Measurements from ENCODE around the gene THPO.

THPO gene

DNA sequence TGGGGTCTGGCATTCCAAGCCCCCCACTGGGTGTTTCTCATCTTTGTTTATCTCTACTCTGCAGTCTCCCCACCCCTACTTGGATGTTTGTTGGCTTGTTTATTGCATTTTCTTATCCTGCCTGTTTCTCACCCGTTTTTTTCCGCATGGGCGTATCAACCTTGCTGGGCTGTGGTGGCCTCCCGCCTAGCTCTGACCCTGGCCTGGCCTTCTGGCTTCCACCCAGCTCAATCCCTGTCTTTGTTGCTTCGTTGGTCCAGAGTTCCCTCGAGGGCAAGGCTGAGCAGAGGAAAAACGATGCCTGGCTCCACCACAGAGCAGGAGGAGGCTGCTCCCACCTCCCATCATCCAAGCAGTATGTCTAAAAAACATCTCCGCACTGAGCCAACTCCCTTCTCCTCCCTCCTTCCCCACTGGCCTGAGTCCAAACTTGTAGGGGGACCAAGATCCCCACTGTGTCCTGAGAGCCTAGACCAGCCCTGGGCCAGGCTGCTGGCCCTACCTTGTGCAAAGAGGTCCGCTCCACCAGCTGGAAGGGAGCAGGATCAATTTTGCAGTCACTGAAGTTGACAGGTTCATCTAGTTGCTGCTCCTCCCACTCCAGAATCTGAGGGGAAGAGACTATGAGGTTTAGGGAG lies 26.4 kb downstream of the THPO start:
- peaks cover 3 to 27% of the 10 kb centered on the region in 2 donors for H3K36me3 ChIP-seq (ENCODE audit: control insufficient read depth in 1 of 2, insufficient read depth in 2 of 2, low read length in 2 of 2)

DNA sequence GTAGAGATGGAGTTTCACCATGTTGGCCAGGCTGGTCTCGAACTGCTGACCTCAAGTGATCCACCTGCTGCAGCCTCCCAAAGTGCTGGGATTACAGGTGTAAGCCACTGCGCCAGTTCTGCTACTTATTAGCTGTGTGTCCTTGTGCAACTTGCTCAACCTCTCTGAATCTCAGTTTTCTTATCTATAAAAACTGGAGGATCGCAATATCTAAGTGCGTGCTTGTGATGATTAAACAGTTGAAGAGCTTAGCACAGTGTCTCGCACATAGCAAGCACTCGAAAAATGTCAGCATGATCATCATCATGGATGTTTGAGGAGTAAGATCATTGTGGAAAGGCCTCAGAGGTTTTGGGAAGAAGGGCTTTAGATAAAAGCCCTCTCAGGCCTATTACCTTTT lies 27.4 kb downstream of the THPO start:
- H3K9me3 ChIP-seq (ENCODE audit: control insufficient read depth in 1 of 2, low read length in 2 of 2), result no peaks in the 10 kb centered on the region
- no peak overlapping the region for H3K9ac ChIP-seq (ENCODE audit: low read depth in 1 of 2, low read length in 2 of 2)
- H3K36me3 ChIP-seq (ENCODE audit: control insufficient read depth in 1 of 2, insufficient read depth in 2 of 2, low read length in 2 of 2), result peaks cover 3 to 20% of the 10 kb centered on the region in 2 donors
- no peak overlapping the region for H3K4me3 ChIP-seq (ENCODE audit: low read depth in 1 of 2, low read length in 2 of 2)
- H3K27me3 ChIP-seq (ENCODE audit: control insufficient read depth in 1 of 2, insufficient read depth in 2 of 2, low read length in 2 of 2), result no peaks in the 10 kb centered on the region
- H3K27ac ChIP-seq (ENCODE audit: low read depth, low read length), result no peak overlapping the region
- peaks cover 24 to 28% of the 10 kb centered on the region in 2 donors for H3K4me1 ChIP-seq (ENCODE audit: control insufficient read depth in 1 of 2, insufficient read depth in 2 of 2, low read length in 2 of 2)

More for the DNA sequence above, 26.4 kb downstream of the THPO start:
- Histone ChIP-seq H3K27ac (ENCODE audit: low read depth, low read length) (peak overlapping the region; percentile 64), H3K4me1 (ENCODE audit: control insufficient read depth in 1 of 2, insufficient read depth in 2 of 2, low read length in 2 of 2) (peaks cover 20 to 24% of the 10 kb centered on the region in 2 donors), H3K9ac (ENCODE audit: low read depth in 1 of 2, low read length in 2 of 2) (peak overlapping the region; percentile 8 to 66), H3K9me3 (ENCODE audit: control insufficient read depth in 1 of 2, low read length in 2 of 2) (no peaks in the 10 kb centered on the region), H3K4me3 (ENCODE audit: low read depth in 1 of 2, low read length in 2 of 2) (peak overlapping the region in 1 of 2 donors; percentile 0), H3K27me3 (ENCODE audit: control insufficient read depth in 1 of 2, insufficient read depth in 2 of 2, low read length in 2 of 2) (no peaks in the 10 kb centered on the region)

DNA sequence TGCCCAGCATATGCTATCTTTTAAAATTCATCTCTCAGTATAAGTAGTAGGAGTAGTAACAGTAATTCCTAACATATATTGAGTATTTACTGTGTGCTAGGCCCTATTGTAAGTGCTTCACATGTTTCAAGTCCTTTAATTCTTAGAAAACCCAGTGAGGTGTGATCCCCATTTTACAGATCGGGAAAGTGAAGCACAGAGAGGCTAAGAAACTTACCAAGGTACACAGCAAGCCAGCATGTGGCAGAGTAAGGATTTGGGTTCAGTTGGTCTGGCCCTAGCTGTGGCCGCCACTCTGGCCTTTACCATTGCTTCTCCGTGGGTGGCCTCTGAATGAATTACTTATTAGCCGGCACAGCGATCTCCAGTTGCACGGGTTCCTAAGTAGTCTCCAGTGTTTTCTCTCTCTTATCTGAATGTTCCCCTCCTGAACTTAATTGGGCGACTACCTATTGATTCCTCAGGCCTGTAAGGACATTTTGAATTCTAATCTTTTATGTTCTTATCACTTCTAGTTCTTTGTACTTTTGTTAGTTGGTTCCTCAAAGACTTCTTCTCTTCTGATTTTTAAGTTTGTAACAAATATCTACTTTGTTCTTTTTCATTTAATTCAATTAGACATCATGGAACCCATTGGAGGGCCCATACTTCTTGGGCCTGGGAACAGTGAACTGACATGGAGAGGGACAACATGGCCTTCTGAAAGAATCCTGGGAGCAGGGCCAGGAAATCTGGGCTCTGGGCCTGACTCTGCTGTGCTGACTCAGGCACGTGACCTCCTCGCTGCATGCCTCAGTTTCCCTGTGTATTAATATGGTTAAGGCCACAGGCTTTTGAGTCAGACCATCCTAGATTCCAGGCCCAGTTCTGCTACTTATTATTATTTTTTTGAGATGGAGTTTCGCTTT lies 28.2 kb downstream of the THPO start:
- H3K9ac ChIP-seq (ENCODE audit: low read depth in 1 of 2, low read length in 2 of 2), result no peak overlapping the region
- peaks cover 29 to 32% of the 10 kb centered on the region in 2 donors for H3K4me1 ChIP-seq (ENCODE audit: control insufficient read depth in 1 of 2, insufficient read depth in 2 of 2, low read length in 2 of 2)

GRCh38 chr3:184348057-184348382 lies 30.0 kb downstream of the THPO start:
- H3K9ac ChIP-seq (ENCODE audit: low read depth in 1 of 2, low read length in 2 of 2), result no peak overlapping the region

More for the DNA sequence above, 28.2 kb downstream of the THPO start:
- Histone ChIP-seq H3K27ac (ENCODE audit: low read depth, low read length) (no peak overlapping the region), H3K9me3 (ENCODE audit: control insufficient read depth in 1 of 2, low read length in 2 of 2) (no peaks in the 10 kb centered on the region), H3K4me3 (ENCODE audit: low read depth in 1 of 2, low read length in 2 of 2) (no peak overlapping the region), H3K27me3 (ENCODE audit: control insufficient read depth in 1 of 2, insufficient read depth in 2 of 2, low read length in 2 of 2) (no peaks in the 10 kb centered on the region), H3K36me3 (ENCODE audit: control insufficient read depth in 1 of 2, insufficient read depth in 2 of 2, low read length in 2 of 2) (peaks cover 0 to 15% of the 10 kb centered on the region in 2 donors)

DNA sequence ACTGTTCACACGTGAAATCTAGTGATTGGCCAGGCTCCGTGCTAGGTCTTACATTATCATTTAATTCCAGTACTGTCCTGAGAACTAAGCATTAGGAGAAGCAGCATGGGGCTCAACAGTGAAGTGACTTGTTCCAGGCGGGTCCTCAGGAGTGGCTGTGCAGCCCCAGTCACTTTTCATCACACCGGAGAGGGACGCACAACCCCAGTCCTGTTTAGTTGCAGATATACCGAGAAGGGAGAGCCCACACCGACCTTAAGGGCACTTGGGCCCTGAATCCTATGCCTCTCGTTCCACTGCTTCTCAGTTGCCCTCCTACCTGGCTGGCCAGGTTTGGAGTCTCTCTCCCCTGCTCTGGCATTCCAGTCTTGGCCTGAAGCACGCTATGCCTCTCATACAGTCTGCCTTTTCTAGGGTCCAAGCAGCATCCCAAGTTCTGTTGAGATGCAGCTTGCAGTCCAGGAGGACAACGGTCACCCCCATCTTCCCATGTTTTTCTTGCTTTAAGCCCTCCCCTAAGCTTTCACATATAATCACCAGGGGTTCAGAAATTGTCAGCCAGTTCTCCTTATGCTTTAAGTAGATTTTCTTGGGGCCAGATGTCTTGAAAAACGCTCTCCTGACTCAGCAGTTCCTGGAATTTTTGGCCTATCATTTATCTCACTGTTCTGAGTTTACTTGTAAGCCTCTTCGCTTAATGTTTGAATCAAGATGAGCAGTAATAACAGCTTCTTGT lies 30.5 kb downstream of the THPO start:
- Histone ChIP-seq H3K27ac (ENCODE audit: low read depth, low read length) (no peak overlapping the region), H3K9ac (ENCODE audit: low read depth in 1 of 2, low read length in 2 of 2) (no peak overlapping the region), H3K4me1 (ENCODE audit: control insufficient read depth in 1 of 2, insufficient read depth in 2 of 2, low read length in 2 of 2) (peaks cover 21 to 23% of the 10 kb centered on the region in 2 donors), H3K27me3 (ENCODE audit: control insufficient read depth in 1 of 2, insufficient read depth in 2 of 2, low read length in 2 of 2) (no peaks in the 10 kb centered on the region), H3K36me3 (ENCODE audit: control insufficient read depth in 1 of 2, insufficient read depth in 2 of 2, low read length in 2 of 2) (peaks cover 0 to 28% of the 10 kb centered on the region in 2 donors), H3K9me3 (ENCODE audit: control insufficient read depth in 1 of 2, low read length in 2 of 2) (no peaks in the 10 kb centered on the region), H3K4me3 (ENCODE audit: low read depth in 1 of 2, low read length in 2 of 2) (no peak overlapping the region)

More at GRCh38 chr3:184348057-184348382, 30.0 kb downstream of the THPO start:
- Histone ChIP-seq H3K27ac (ENCODE audit: low read depth, low read length) (no peak overlapping the region), H3K4me1 (ENCODE audit: control insufficient read depth in 1 of 2, insufficient read depth in 2 of 2, low read length in 2 of 2) (peaks cover 27 to 28% of the 10 kb centered on the region in 2 donors), H3K9me3 (ENCODE audit: control insufficient read depth in 1 of 2, low read length in 2 of 2) (no peaks in the 10 kb centered on the region), H3K27me3 (ENCODE audit: control insufficient read depth in 1 of 2, insufficient read depth in 2 of 2, low read length in 2 of 2) (no peaks in the 10 kb centered on the region), H3K36me3 (ENCODE audit: control insufficient read depth in 1 of 2, insufficient read depth in 2 of 2, low read length in 2 of 2) (peaks cover 0 to 22% of the 10 kb centered on the region in 2 donors), H3K4me3 (ENCODE audit: low read depth in 1 of 2, low read length in 2 of 2) (no peak overlapping the region)

- no peaks in the 10 kb centered on the region for H3K27me3 ChIP-seq (ENCODE audit: control insufficient read depth in 1 of 2, insufficient read depth in 2 of 2, low read length in 2 of 2)
- H3K27ac ChIP-seq (ENCODE audit: low read depth, low read length), result no peak overlapping the region
- H3K4me1 ChIP-seq (ENCODE audit: control insufficient read depth in 1 of 2, insufficient read depth in 2 of 2, low read length in 2 of 2), result peaks cover 18 to 20% of the 10 kb centered on the region in 2 donors
- H3K36me3 ChIP-seq (ENCODE audit: control insufficient read depth in 1 of 2, insufficient read depth in 2 of 2, low read length in 2 of 2), result peaks cover 0 to 33% of the 10 kb centered on the region in 2 donors
- H3K9ac ChIP-seq (ENCODE audit: low read depth in 1 of 2, low read length in 2 of 2), result no peak overlapping the region
- H3K9me3 ChIP-seq (ENCODE audit: control insufficient read depth in 1 of 2, low read length in 2 of 2), result no peaks in the 10 kb centered on the region
- H3K4me3 ChIP-seq (ENCODE audit: low read depth in 1 of 2, low read length in 2 of 2), result no peak overlapping the region
Observed at GRCh38 chr3:184346480-184347190, 31.4 kb downstream of the THPO start.

- H3K4me1 ChIP-seq (ENCODE audit: control insufficient read depth in 1 of 2, insufficient read depth in 2 of 2, low read length in 2 of 2), result peaks cover 15 to 23% of the 10 kb centered on the region in 2 donors
- no peaks in the 10 kb centered on the region for H3K27me3 ChIP-seq (ENCODE audit: control insufficient read depth in 1 of 2, insufficient read depth in 2 of 2, low read length in 2 of 2)
- H3K9ac ChIP-seq (ENCODE audit: low read depth in 1 of 2, low read length in 2 of 2), result peak overlapping the region in 1 of 2 donors; percentile 14
- no peaks in the 10 kb centered on the region for H3K9me3 ChIP-seq (ENCODE audit: control insufficient read depth in 1 of 2, low read length in 2 of 2)
- H3K4me3 ChIP-seq (ENCODE audit: low read depth in 1 of 2, low read length in 2 of 2), result no peak overlapping the region
- H3K27ac ChIP-seq (ENCODE audit: low read depth, low read length), result no peak overlapping the region
- H3K36me3 ChIP-seq (ENCODE audit: control insufficient read depth in 1 of 2, insufficient read depth in 2 of 2, low read length in 2 of 2), result peaks cover 0 to 33% of the 10 kb centered on the region in 2 donors
Observed at GRCh38 chr3:184345317-184346144, 32.5 kb downstream of the THPO start.

- no peaks in the 10 kb centered on the region for H3K9me3 ChIP-seq (ENCODE audit: control insufficient read depth in 1 of 2, low read length in 2 of 2)
- H3K4me1 ChIP-seq (ENCODE audit: control insufficient read depth in 1 of 2, insufficient read depth in 2 of 2, low read length in 2 of 2), result peaks cover 15 to 23% of the 10 kb centered on the region in 2 donors
- H3K9ac ChIP-seq (ENCODE audit: low read depth in 1 of 2, low read length in 2 of 2), result no peak overlapping the region
Observed at GRCh38 chr3:184344579-184345316, 33.3 kb downstream of the THPO start.

More at GRCh38 chr3:184344579-184345316, 33.3 kb downstream of the THPO start:
- no peak overlapping the region for H3K4me3 ChIP-seq (ENCODE audit: low read depth in 1 of 2, low read length in 2 of 2)
- peaks cover 0 to 33% of the 10 kb centered on the region in 2 donors for H3K36me3 ChIP-seq (ENCODE audit: control insufficient read depth in 1 of 2, insufficient read depth in 2 of 2, low read length in 2 of 2)
- H3K27me3 ChIP-seq (ENCODE audit: control insufficient read depth in 1 of 2, insufficient read depth in 2 of 2, low read length in 2 of 2), result no peaks in the 10 kb centered on the region
- H3K27ac ChIP-seq (ENCODE audit: low read depth, low read length), result no peak overlapping the region

Data from duodenal mucosa (tissue), 2 donors.